C1 segment of cervical spinal cord (tissue), 14 donors: ENCODE data around the gene PDE7B.

Experiments
- DNase-seq, 14 donors: peaks; one replicate each; lab custom pipeline; 2025; lab: John Stamatoyannopoulos, UW

The PDE7B gene

DNA sequence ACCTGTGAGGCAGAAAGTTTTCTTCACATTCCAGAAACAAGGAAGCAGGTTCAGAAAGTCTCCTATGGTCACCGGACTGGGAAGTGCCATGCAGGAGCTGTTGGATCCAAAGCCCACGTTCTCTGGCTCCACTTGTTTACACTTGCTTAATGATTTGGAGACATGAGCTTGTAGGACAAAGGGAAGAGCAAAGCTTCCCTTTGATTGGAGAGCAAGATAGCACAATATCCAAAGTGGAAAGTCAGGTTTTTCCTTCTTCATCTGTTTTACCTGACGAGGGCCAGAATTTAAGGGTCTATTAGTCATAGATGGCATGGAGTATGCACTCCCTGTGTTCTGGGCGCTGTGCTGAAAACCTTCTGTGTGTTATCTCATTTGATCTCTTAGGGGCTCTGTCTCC, 81.2 kb downstream of the PDE7B start:
- no peak for DNase-seq

DNA sequence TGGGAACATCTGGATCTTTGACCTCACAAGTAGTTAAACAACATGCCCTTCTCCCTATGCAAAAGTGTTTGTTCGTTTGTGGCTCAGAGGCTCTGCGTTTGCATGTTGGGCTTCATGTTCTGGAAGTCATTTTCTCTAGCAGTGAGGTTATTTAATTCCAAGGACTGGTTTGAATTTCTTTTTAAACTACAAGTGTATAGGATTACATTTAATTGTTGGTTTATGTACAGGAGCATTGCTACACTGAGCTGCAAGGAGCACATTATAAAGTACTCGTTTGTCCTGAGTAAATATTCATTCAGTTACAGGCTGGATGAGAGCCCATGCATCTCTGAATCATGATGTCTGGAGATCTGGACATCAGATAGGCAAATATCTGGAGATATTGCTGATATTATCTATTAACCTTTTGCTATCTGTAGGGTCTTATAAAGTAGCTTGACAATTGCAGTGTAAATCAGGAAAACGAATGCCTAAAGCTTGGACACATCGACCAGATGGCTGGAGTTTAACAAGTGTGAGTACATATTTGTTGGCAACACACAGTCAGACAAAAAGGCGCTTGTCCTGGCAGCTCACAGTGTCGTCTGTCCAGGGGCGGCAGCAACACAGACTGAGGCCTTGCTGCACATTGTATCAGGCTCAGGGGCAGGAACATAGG, 84.6 kb downstream of the PDE7B start:
- peak in 7 of 14 donors; percentile 12 to 90 (median 18) for DNase-seq

DNA sequence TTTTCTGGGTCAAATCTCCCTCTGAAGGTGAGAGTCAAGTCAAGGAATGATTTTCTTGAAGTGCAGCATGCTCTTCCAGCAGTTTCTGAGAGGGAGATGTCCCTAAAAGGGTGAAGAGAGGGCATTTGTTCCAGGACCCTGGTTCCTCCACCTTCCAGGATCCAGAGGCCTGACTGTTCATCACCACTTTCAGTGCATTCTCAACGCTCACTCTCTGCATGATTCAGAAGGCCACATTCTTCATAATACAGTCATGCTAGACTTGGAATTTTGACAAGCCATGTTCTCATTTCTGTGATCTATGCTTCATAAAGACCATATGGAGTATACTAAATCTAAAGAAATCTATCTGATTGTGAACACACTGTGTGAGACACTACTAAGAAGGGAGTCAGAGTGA, 85.1 kb downstream of the PDE7B start:
- DNase-seq = peak in 1 of 14 donors; percentile 24

DNA sequence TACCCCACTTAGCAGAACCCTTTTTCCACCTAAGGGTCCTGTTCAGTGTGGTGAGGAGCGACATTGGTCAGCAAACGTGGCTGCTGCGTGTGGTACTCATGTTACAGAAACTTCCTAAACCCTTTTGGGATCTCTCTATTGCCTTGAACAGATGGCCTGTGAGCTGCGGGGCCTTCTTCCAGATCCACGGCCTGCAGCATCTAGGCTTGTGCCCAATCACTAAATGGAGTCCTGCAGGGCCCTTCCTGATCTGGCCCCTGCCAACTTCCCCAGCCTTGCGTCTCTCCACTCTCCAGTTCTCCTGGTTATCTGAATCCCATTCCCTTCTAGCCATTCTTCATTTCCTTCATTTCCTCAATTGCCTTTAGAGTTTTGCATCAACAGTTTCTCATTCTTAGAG, 85.6 kb downstream of the PDE7B start:
- DNase-seq = peak in 2 of 14 donors; percentile 32 to 93

DNA sequence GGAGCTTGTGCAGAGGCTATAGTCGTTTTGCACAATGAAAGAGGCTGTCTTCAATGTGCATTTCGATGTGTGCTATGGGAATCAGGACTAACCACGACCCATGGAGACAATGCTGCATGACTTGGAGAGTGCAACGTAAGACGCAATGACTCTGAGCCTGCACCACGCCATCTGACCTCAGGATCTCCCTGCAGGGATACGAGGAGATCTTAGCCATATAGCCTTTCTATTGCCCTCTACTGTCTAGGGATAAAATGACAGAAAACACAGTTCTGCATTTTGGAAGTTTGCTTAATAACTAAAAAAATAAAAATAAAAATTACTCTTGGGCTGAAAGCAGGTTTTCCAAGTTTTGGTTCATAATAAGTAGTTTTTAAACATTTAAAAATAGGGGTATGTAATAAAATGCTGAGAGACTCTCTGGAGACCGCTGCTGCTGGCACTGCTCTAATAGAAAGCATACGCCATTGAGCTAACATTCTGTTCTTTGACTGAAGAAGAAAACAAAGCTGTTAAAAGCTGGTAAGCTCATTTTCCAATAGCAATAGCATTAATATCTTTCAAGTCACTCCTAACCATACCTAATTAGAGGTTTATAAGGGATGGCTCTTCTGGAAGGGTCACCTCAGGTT, 87.2 kb downstream of the PDE7B start:
- DNase-seq = peak in 2 of 14 donors; percentile 10 to 24

DNA sequence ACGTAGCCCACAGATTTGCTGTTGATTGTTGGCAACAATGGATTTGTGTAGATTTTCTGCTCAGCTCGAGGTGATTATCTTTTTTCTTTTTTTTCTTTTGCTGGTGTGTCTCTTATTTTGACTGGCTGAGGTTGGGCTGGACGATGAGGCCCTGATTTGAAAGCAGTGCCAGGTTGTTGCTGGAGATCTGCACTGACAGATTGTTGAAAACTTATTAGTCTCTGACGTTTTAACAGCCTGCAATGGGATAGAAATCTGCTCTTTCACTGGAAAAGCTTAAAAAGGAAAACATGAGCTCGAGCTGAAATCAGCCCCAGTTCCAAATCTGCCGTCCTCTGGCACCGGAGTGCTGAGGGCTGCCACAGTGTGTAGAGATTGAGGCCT, 87.7 kb downstream of the PDE7B start:
- peak in 1 of 14 donors; percentile 88 for DNase-seq

DNA sequence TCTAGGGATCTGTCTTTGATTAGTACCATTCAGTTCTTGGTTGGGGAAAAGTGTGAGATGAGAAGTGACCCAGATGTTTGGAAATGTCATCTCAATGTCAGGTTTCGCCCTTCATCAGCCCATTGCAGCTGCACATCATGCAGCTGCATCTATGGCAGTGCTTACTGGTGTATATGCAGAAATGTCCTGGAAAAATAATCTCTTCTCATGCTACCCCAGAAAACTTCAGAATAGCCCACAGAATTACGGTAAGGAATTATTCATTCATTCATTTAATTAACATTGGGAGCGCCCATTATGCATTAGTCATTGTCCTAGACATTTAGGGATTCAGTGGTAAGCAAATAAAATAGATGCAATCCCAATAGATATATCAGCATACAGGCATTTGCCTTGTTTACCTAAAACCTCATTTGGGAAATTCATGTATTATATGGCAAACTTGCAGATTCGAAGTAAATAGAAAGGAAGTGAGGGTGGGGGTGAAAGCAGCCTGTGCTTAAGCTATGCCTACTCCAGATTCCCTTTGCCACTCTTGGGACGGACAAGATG, 89.2 kb downstream of the PDE7B start:
- DNase-seq = no peak

DNA sequence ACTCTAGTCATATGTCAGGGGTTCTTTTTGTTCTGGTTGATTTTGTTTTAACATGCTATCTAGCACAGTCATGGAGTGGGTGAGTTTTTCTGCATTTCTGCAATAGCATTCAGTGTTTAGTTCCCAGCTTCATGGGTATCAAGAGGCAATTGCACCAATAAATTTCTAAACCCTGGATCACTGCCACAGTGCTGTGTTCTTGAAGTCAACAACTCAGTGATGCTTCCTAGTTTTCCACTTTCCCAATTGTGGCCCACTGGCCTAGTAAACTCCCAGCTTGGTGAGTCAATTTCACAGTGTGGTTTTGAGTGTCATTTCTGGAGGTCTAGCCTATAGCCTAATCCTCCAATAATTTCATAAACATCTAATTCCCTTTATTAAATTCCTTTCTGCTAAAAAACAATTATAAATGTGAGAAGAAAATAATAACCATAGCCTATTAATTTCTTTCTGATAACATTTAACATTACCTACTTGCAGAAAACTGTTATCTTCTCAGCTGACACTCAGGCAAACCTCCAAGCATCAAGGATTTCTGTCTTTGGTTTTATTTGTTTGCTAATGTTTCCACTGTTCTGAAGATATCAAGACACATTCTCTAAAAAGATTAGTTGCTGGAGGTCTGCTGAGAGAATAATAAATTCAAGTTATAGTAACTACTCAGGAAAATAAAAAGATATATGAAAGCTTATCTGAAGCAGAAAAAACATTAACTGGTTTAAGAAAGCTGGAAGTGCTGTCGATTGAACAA, 89.9 kb downstream of the PDE7B start:
- DNase-seq = no peak

DNA sequence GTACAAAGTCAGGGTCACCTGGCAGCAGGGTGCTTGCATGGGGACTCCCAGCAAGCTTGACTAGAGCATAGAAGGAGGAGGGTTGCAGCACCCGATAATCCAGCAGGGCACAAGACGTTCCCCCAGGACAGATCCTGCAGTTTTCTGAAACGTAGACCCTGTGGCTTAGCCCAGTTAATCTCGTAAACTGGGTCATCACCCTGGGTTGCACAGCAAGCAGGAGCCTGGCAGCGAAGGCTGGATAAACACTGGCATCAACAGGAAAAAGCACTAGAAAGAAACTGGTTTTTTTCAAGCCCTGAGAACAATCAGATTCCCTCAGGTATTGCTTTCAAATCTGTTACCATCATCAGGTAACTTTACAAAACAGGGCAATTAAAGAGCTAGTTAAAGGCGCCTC, 92.6 kb downstream of the PDE7B start:
- peak in 2 of 14 donors; percentile 8 to 15 for DNase-seq

DNA sequence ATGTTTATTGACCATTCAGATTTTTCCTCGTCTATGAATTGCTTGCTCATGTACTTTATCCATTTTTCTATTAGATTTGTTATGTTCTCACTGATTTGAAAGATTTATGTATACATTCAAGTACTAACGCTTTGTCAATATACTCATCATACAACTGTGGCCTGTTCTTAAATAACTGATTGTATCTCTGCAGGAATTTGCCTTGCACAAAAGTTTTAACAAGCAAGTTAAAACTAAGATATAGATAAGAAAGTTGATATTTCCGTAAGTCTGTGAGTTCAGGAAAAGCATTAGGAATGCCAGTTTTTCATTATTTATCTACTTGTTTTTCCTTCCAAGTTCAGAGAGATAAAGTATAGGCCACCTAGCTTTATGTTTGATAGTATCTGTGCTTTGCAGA, 95.2 kb downstream of the PDE7B start:
- DNase-seq = no peak

DNA sequence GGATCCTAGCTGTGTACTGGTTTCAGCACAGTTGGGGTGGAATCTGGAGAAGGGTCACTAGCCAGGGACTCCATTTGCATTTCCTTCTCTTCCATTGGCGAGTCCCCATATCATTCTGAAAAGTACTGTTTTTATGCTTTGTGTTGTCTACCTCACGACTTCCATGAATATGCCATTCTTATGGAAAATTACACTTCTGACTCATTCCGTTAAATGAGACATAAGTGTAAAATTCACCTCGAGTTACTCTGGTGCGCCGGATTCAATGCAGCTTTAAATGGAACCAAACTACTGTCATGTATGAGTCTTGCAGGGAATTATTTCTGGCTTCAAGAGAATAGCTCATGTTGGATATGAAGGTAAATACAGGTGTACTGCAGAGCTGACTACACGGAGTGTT, 99.2 kb downstream of the PDE7B start:
- DNase-seq = no peak

DNA sequence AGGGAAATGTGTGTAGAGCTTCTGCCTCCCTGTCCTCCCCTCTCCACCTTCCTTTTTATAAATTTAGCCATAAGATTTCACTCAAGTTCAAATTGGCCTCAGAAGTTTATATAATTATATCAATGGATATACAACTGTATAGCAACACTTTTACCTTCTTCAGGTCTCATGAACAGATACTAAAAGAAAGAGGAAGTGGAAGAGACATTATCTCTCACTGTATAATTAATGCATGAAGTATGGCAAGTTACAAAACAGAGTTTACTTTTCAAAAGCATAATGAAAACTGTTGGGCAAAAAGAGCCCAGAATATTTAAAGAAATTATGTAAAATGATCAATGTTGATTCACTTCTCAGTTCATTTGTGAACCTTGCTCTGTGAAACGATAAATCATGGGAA, 99.7 kb downstream of the PDE7B start:
- DNase-seq = no peak

DNA sequence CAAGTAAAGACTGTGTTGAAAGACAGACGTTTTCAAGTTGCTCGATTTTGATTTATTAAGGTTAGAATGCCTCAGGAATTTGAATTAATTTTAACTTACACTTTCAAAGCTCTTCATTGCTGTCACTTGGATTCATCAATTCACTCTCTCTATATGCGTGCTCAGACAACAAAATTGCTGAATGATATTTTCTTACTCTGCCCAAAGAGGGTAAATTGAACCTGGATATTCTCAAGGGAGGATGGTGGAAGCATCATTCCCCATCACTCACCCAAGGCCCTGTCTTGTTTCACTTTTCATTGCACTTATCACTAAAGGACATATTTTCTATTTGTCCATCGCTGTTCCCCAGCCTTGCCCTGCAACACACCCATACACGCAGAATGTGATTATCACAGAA, 102.3 kb downstream of the PDE7B start:
- DNase-seq = no peak

DNA sequence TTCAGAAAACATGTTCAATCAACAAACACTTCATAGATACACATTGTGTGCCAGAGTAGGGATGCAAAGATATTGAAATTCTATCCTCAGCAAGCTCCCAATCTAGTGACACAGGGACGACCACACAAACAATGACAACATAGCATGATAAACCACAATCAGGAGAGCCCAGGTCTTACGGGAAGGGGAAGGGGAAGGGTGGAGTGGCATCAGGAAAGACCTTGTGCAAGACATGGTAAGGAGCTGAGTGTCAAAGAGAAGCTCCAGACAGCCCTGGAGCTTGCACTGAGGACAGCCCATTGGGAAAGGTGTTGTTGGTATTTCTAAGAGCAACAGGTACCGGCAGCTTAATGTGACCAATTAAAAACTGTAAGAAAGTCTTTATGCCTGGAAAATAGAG, 103.6 kb downstream of the PDE7B start:
- no peak for DNase-seq

DNA sequence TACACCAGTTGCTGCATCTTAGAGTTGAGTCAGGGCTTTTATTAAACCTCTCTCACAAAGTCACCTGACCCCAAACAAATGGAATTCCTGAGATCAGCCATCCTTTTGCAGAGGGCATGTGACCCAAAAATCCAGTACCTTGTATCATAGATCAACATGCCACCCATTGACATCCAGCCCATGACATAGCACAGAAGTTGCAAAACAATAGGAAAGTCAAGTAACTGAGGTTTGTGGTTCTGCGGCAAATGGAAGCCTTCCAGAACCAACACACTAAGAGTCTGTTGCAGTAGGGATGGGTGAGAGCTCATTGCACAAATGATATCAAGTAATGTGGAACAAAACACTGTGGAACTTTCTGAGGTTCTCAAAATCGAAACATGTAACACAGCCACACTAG, 111.2 kb downstream of the PDE7B start:
- no peak for DNase-seq

DNA sequence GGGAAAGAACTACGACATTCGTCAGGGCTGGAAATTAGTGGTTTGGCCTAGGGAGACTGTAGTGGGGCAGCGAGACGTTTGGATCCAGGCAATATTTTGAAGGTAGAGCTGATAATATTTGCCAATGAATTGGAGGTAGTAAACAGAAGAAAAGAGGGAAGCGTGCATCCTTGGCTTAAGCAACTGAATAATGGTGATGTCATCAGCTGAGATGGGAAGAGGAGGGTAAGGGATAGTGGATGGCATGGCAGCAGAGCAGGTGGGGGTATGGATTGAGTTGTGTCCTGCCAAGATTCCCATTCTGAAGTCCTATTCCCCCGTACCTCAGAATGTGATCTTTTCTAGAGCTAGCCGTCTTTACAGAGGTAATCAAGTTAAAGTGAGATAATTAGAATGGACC, 119.2 kb downstream of the PDE7B start:
- no peak for DNase-seq

DNA sequence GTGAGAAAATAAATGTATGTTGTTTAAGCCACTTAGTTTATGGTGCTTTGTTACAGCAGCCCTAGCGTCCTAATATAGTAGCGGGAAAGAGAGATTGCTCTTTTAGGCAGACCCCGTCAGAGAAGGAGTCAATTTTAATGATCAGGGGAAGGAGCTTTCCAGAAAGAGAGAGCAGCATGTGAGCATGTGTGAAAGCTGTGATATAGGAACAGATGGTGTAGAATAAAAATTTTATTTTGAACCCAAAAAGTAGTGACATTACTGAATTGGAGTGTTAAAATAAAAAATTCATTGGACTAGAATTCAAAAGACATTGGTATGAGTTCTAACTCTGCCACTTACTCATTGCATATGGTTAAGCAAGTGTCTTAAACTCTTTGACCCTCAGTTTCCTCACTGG, 119.8 kb downstream of the PDE7B start:
- DNase-seq = no peak

DNA sequence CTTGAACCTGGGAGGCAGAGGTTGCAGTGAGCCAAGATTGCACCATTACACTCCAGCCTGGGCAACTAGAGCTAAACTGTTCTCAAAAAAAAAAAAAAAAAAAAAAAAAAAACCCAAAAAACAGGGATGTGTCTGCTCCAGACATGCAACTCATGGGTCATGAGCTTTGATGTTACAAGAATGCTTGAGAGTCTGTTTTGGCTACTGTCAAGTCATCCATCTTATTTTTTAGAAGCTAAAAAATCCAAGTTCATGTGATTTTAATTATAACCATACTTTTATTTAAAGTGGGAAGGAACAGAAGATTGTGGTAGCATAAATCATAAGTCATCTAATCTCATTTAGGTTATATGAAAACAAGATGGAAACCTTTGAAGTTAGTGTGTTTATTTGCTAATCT, 120.6 kb downstream of the PDE7B start:
- DNase-seq = no peak

DNA sequence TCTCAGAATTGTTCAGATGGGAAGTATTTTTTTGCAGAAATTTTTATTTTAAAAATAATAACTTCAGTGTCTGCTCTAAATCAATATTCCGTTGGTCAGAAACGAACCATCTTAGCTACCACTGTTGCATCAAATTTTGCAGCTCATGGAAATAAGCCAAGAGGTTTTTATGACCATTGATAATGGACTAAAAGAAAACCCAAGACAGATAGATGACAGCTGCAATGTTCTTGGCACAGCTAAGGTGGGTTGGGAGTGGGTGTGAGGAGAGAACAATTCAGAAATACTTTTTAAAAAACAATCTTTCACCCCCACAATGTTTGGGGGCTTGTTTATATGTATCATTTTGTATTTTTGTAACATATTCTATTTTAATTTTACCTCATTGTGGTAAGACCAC, 121.1 kb downstream of the PDE7B start:
- DNase-seq = no peak

DNA sequence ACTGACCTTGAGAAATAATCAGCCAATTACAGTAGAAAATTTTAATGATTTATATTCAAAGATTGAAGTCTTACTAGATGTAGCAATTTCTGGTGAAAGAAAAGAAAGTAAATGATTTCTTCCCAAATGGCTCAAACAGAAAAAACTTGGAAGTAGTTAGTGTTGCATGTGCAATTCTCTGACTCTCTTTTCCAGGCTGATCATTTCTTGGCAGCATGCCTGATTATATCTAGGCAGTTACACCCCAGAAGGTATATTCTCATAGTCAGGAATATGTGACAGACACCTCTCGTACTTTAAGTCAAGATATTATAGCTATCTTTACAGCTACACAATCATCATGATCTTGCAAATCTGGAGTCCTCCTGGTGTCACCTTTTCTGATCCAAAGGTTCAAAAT, 122.9 kb downstream of the PDE7B start:
- no peak for DNase-seq

DNA sequence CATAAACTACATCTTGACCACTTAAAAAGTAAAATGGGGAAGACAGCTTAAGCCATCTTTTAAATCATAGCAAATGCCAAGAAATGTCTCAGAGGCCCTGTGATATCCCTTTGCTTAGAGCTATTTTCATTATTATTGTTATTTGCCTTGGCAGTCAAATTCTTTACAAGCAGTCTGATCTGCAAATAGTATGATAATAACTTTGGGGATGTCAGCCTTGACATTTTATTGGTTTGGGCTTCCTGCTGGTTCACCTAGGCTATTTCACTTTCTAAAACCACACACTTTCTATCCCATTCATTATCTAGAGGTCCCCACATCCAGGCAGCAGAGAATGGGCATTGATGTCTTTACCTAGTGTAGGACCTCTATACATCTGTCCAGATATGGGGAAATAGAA, 125.1 kb downstream of the PDE7B start:
- DNase-seq = no peak

DNA sequence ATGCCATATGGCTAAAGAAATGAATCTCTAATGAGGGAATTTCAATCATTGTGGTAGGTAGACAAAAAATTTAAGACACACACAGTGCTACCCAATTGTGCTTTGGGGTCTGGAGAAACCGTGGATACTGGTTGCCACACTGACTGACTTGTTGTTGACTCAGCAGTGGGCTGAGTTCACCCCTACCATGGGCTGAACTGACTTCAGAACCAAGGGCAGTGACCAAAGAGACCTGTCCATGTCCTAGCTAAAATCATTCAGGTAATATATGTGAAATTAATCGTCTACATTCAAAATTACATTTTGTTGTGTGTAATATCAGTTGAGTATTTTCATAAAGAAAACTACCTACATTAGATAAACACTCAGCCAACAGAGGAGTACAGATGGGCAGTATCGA, 131.6 kb downstream of the PDE7B start:
- DNase-seq = no peak
